GM12872 (cell line): ENCODE results near the gene ASCC3.
A peak's percentile ranks its signal among the peaks of the same experiment; 100 is the strongest.

ENCODE experiments used
- CTCF ChIP-seq: IDR thresholded peaks from 3 replicates; pipeline ENCODE4 v1.5.1; 2011; ENCODE audit warnings: low read depth, mild to moderate bottlenecking, low read length, moderate library complexity; ENCODE audit not compliant: insufficient read depth

ASCC3 gene

GRCh38 chr6:100599088-100599770, 281.9 kb downstream of the ASCC3 start:
- no peak for TF ChIP-seq CTCF

GRCh38 chr6:100595456-100595855, 285.7 kb downstream of the ASCC3 start:
- no peak for TF ChIP-seq CTCF

- TF ChIP-seq CTCF: no peak
Observed at GRCh38 chr6:100593522-100593921, 287.6 kb downstream of the ASCC3 start.

GRCh38 chr6:100592929-100593328, 288.2 kb downstream of the ASCC3 start:
- TF ChIP-seq CTCF: no peak

- no peak for TF ChIP-seq CTCF
Observed at GRCh38 chr6:100577425-100577824, 303.7 kb downstream of the ASCC3 start.

- TF ChIP-seq CTCF: no peak
Observed at GRCh38 chr6:100575921-100576320, 305.2 kb downstream of the ASCC3 start.

GRCh38 chr6:100574836-100575235, 306.3 kb downstream of the ASCC3 start:
- no peak for TF ChIP-seq CTCF

GRCh38 chr6:100573166-100573565, 308.0 kb downstream of the ASCC3 start:
- peak; percentile 17; the same call in 1 of the 3 replicates for TF ChIP-seq CTCF
